H1 (cell line): ENCODE data around the gene AOAH. TPM values are rescaled to one million over a fixed set of nuclear protein-coding genes. Genes with fewer than 3 reads are reported as not detected.
A peak's percentile ranks its signal among the peaks of the same experiment; 100 is the strongest.

ENCODE experiments used
- CTCF ChIA-PET: fragments of 300-600 bp; sonication (Branson Sonifier 250); formaldehyde crosslinking; loops from one replicate; lab custom pipeline; 2021; ENCODE audit not compliant: partially characterized antibody; lab: Charles Lee
- POLR2A ChIA-PET: fragments of 300-600 bp; sonication (Branson Sonifier 250); formaldehyde crosslinking; loops from one replicate; lab custom pipeline; 2021; ENCODE audit warnings: inconsistent platforms; ENCODE audit not compliant: partially characterized antibody; lab: Charles Lee
- DNase-seq, 2 experiments: peaks; one replicate each; pipeline versions ENCODE4 v3.0.0 to v3.0.0-alpha.2; 2010 to 2022; ENCODE audit warnings: low spot score in 2 of 2, low read depth in 1 of 2, mixed read lengths in 1 of 2
- FAIRE-seq: peaks from 2 replicates; lab custom pipeline; 2011; peaks lifted over from hg19 to GRCh38; lab: Jason Lieb, UNC
- H2AFZ ChIP-seq: 2 replicates; pipeline ENCODE4 v1.8.1; 2012; ENCODE audit warnings: low read length, inconsistent platforms
- H2AK5ac ChIP-seq: 2 replicates; pipeline ENCODE4 v1.6.1; 2013; ENCODE audit warnings: low read depth, low read length
- H2BK120ac ChIP-seq: replicated peaks from 2 replicates; pipeline ENCODE3; 2013; ENCODE audit warnings: low read depth, low read length, inconsistent platforms
- H2BK12ac ChIP-seq: 2 replicates; pipeline ENCODE4 v1.6.1; 2013; ENCODE audit warnings: low read depth, low read length
- H2BK15ac ChIP-seq: 2 replicates; pipeline ENCODE4 v1.6.1; 2013; ENCODE audit warnings: low read length
- H2BK20ac ChIP-seq: 2 replicates; pipeline ENCODE4 v1.6.1; 2013; ENCODE audit warnings: low read length
- H2BK5ac ChIP-seq: 2 replicates; pipeline ENCODE4 v1.6.1; 2013; ENCODE audit warnings: low read depth, low read length
- H3K14ac ChIP-seq: 2 replicates; pipeline ENCODE4 v1.6.1; 2013; ENCODE audit warnings: inconsistent platforms; ENCODE audit not compliant: insufficient read length
- H3K18ac ChIP-seq: 2 replicates; pipeline ENCODE4 v1.6.1; 2013; ENCODE audit warnings: low read length; ENCODE audit errors: extremely low read depth
- H3K23ac ChIP-seq: 2 replicates; pipeline ENCODE4 v1.6.1; 2013; ENCODE audit warnings: inconsistent platforms; ENCODE audit not compliant: insufficient read length
- H3K23me2 ChIP-seq: 2 replicates; pipeline ENCODE4 v1.6.1; 2013; ENCODE audit warnings: low read depth, low read length
- H3K27ac ChIP-seq: 2 replicates; pipeline ENCODE4 v1.6.1; 2011; ENCODE audit warnings: low read depth, low read length, inconsistent platforms
- H3K27me3 ChIP-seq, 4 experiments: replicated peaks in 1 of 4; 1 replicate in 1 of 4; 2 replicates in 3 of 4; pipeline versions ENCODE4 v1.6.1 to v1.8.1; 2011 to 2013; ENCODE audit warnings: low read length in 3 of 4, mild to moderate bottlenecking in 3 of 4, inconsistent platforms in 2 of 4, mixed read lengths in 2 of 4, moderate library complexity in 1 of 4; ENCODE audit not compliant: control insufficient read depth in 3 of 4, insufficient read depth in 3 of 4; ENCODE audit errors: extremely low read depth in 1 of 4
- H3K36me3 ChIP-seq, 4 experiments: 2 replicates each; pipeline versions ENCODE4 v1.6.1 to v1.8.1; 2011 to 2013; ENCODE audit warnings: mild to moderate bottlenecking in 4 of 4, low read length in 3 of 4, moderate library complexity in 2 of 4, control low read depth in 1 of 4, inconsistent platforms in 1 of 4; ENCODE audit not compliant: insufficient read depth in 4 of 4, control insufficient read depth in 2 of 4
- H3K4ac ChIP-seq: replicated peaks from 2 replicates; pipeline ENCODE3; 2013; ENCODE audit warnings: low read length, low read depth, mixed read lengths, inconsistent platforms; ENCODE audit not compliant: insufficient read length
- H3K4me1 ChIP-seq, 4 experiments: replicated peaks in 1 of 4; 1 replicate in 1 of 4; 2 replicates in 3 of 4; pipeline versions ENCODE4 v1.6.1 to v1.8.1; 2011 to 2013; ENCODE audit warnings: low read length in 3 of 4, inconsistent platforms in 2 of 4, mixed read lengths in 1 of 4; ENCODE audit not compliant: insufficient read depth in 4 of 4, control insufficient read depth in 3 of 4
- H3K4me2 ChIP-seq, 2 experiments: 2 replicates each; pipeline versions ENCODE4 v1.6.1 to v1.8.1; 2011 to 2013; ENCODE audit warnings: low read depth in 2 of 2, low read length in 2 of 2, control low read depth in 1 of 2, inconsistent platforms in 1 of 2, mild to moderate bottlenecking in 1 of 2; ENCODE audit not compliant: insufficient read depth in 1 of 2
- H3K4me3 ChIP-seq, 4 experiments: fragments of 200-600, 300-600 bp in 1 of 4; sonication (generic), shearing (Covaris generic), sonication (Bioruptor Twin) in 1 of 4; 2 replicates each; pipeline versions ENCODE4 v1.5.1 to v1.8.1; 2011 to 2016; ENCODE audit warnings: low read length in 4 of 4, low read depth in 3 of 4, control low read depth in 2 of 4, inconsistent platforms in 2 of 4, mild to moderate bottlenecking in 2 of 4, mixed read lengths in 1 of 4, moderate library complexity in 1 of 4; ENCODE audit not compliant: insufficient read depth in 2 of 4; ENCODE audit errors: extremely low read depth in 1 of 4
- H3K56ac ChIP-seq: replicated peaks from 2 replicates; pipeline ENCODE3; 2013; ENCODE audit warnings: low read depth, mild to moderate bottlenecking, mixed read lengths, low read length, inconsistent platforms; ENCODE audit not compliant: insufficient read length
- H3K79me1 ChIP-seq: 2 replicates; pipeline ENCODE4 v1.6.1; 2013; ENCODE audit warnings: low read depth, low read length, control low read depth
- H3K79me2 ChIP-seq, 2 experiments: 2 replicates each; pipeline versions ENCODE4 v1.6.1 to v1.8.1; 2012 to 2013; ENCODE audit warnings: low read length in 2 of 2, mild to moderate bottlenecking in 2 of 2, inconsistent platforms in 1 of 2; ENCODE audit not compliant: insufficient read depth in 2 of 2, control insufficient read depth in 1 of 2
- H3K9ac ChIP-seq, 4 experiments: replicated peaks in 1 of 4; 1 replicate in 1 of 4; 2 replicates in 3 of 4; pipeline versions ENCODE4 v1.6.1 to v1.8.1; 2011 to 2013; ENCODE audit warnings: low read depth in 3 of 4, low read length in 3 of 4, control low read depth in 2 of 4, mild to moderate bottlenecking in 2 of 4, moderate library complexity in 2 of 4, inconsistent platforms in 1 of 4; ENCODE audit errors: extremely low read depth in 1 of 4
- H3K9me3 ChIP-seq, 2 experiments: 2 replicates each; pipeline versions ENCODE4 v1.6.1 to v1.8.1; 2012 to 2013; ENCODE audit warnings: mild to moderate bottlenecking in 2 of 2, moderate library complexity in 2 of 2, control low read depth in 1 of 2, inconsistent platforms in 1 of 2, low read depth in 1 of 2, low read length in 1 of 2, mixed read lengths in 1 of 2; ENCODE audit not compliant: insufficient read depth in 2 of 2
- H4K20me1 ChIP-seq, 2 experiments: replicated peaks in 1 of 2; 2 replicates each; pipeline versions ENCODE3 to v1.8.1; 2011 to 2013; ENCODE audit warnings: inconsistent platforms in 2 of 2, low read length in 2 of 2, mild to moderate bottlenecking in 1 of 2; ENCODE audit not compliant: insufficient read depth in 2 of 2, control insufficient read depth in 1 of 2
- H4K5ac ChIP-seq: 2 replicates; pipeline ENCODE4 v1.6.1; 2013; ENCODE audit warnings: low read length, low read depth, mixed read lengths, inconsistent platforms; ENCODE audit not compliant: insufficient read length
- H4K8ac ChIP-seq: 2 replicates; pipeline ENCODE4 v1.8.0; 2013; ENCODE audit warnings: mild to moderate bottlenecking, moderate library complexity, low read length, inconsistent platforms; ENCODE audit not compliant: insufficient read depth; ENCODE audit errors: extremely low read depth
- H4K91ac ChIP-seq: replicated peaks from 2 replicates; pipeline ENCODE3; 2013; ENCODE audit warnings: low read length, mixed read lengths, inconsistent platforms; ENCODE audit not compliant: insufficient read length
- POU5F1 ChIP-seq: IDR thresholded peaks from 2 replicates; pipeline ENCODE4 v1.6.1; 2011; ENCODE audit warnings: low read depth, mild to moderate bottlenecking, low read length, moderate library complexity
- RBBP5 ChIP-seq: IDR thresholded peaks from 2 replicates; pipeline ENCODE4 v1.7.1; 2012; ENCODE audit warnings: low read depth, mild to moderate bottlenecking, inconsistent platforms, low read length, moderate library complexity, borderline replicate concordance
- SIRT6 ChIP-seq: IDR thresholded peaks from one replicate; pipeline ENCODE4 v1.7.1; 2012; ENCODE audit warnings: low read length, inconsistent platforms
- YY1 ChIP-seq: IDR thresholded peaks from 2 replicates; pipeline ENCODE4 v1.6.1; 2011; ENCODE audit warnings: low read depth, mild to moderate bottlenecking, low read length
- WGBS, 2 experiments: shearing (Covaris generic) in 1 of 2; methylation state at CpG; one replicate each; pipeline versions ENCODE4 v1.1.6 to v1.1.7; 2013 to 2015; ENCODE audit warnings: low lambda C conversion rate in 2 of 2, mixed read lengths in 2 of 2, inconsistent platforms in 1 of 2, low coverage in 1 of 2, missing lambda C conversion rate in 1 of 2; ENCODE audit not compliant: insufficient replicate concordance in 2 of 2, insufficient coverage in 1 of 2, insufficient read length in 1 of 2; ENCODE audit errors: extremely low coverage in 1 of 2, missing lambda C conversion rate in 1 of 2; 5-methylcytosine and 5-hydroxymethylcytosine counted together
- polyA plus RNA-seq, 7 experiments: library from polyadenylated mRNA; depleted of rRNA in 3 of 7; stranded (reverse) in 5 of 7; unstranded in 2 of 7; fragments of >200 nt in 5 of 7; fragments of 200-250 nt in 2 of 7; gene quantifications; 1 replicate in 5 of 7; 2 replicates in 1 of 7; 4 replicates in 1 of 7; pipeline versions ENCODE4 v1.2.1 to v1.2.3, GENCODE V29; 2011 to 2013; ENCODE audit warnings: missing spikeins in 2 of 7, mixed read lengths in 2 of 7
- total RNA-seq: library from RNA; stranded (reverse); fragmentation: NEBNext Ultra II Directional; extraction: Animal tissue kit (Norgen Biotek cat#: 25700); gene quantifications from 2 replicates; pipeline ENCODE4 v1.2.1, GENCODE V29; 2021

Gene AOAH
- total and polyA plus RNA-seq, 2 of the 8 experiments (the other 6 are each of a cell fraction or from before 2014, with no cell fraction given): 0.08 TPM; not detected in 1

DNA sequence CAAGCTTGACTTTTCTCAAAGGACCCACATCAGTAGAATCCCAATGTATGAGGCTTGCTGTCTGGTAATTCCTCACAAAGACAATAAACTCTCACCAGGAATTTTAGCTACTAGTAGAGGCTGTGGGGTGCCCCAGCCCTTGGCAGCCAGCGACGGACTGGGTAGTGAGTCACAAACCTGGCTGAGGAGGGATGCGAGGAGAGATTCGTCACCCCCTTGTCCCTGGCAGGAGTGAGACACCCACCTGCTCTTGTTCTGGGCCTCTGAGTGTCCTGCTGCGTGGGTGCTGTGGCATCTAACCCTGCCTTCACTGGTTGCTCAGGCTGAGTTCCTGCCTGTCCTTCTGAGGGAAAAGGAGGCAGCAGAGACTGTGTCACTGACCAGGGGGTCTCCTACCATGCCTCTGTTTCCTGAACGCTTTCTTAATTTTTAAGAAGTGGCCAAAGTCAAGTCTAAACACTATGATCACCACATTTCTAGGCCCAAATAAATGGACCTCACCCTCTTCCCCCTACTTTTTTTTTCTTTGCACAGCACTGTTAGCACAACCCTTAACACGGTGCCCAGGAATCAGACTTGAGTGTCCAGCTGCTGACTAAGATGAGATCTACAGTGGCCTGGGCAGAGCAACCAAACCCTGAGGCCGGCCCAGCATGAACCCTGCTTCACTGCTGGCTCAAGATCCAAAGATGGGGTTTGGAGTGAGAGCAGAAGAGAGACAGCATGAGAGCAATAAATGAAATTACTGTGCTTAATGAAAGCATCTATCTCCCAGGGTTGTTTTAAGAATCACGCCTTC, 188.2 kb downstream of the AOAH start:
- Histone ChIP-seq H3K27ac (no peak overlapping the region), H3K79me2 (no peaks in the 10 kb centered on the region), H3K56ac (no peak overlapping the region), H3K4me2 (no peak overlapping the region), H3K14ac (no peak overlapping the region), H3K4me1 (no peaks in the 10 kb centered on the region; a peak in 1 of 7 replicates), H2BK120ac (no peak overlapping the region), H3K4me3 (no peak overlapping the region), H3K4ac (no peak overlapping the region), H3K36me3 (no peaks in the 10 kb centered on the region), H3K23me2 (peaks cover 4% of the 10 kb centered on the region; the same call in 1 of the 2 replicates), H3K79me1 (no peaks in the 10 kb centered on the region), H2AK5ac (no peak overlapping the region)
- POLR2A ChIA-PET: no interaction called here
- no peak for DNase-seq
- 92% methylated on average over 9 of the region's 9 CpGs; no CpG with 5 or more reads in 1 of the 2 experiments for WGBS, 2 experiments
- TF ChIP-seq SIRT6 (no peak), RBBP5 (no peak), POU5F1 (no peak), YY1 (no peak)
- TF ChIP-seq, all 59 proteins: peak for 0
- no peaks in the 10 kb centered on the region for H3K9me3 ChIP-seq
- CTCF ChIA-PET: interaction anchor here (0.9 to 1.1 kb wide), 3 partner anchors 17 to 666 kb away, joined by 3 to 4 read pairs (median 3); no protein-coding TSS in a partner anchor
- H2BK12ac ChIP-seq: peak overlapping the region; percentile 39; the same call in 1 of the 2 replicates
- no peak overlapping the region for H2BK5ac ChIP-seq
- H3K18ac ChIP-seq: no peak overlapping the region
- no peak overlapping the region for H2AFZ ChIP-seq
- H2BK20ac ChIP-seq: no peak overlapping the region
- no peaks in the 10 kb centered on the region for H3K27me3 ChIP-seq
- no peak for FAIRE-seq
- H3K9ac ChIP-seq: no peak overlapping the region
- H2BK15ac ChIP-seq: peak overlapping the region; percentile 32; the same call in 1 of the 2 replicates
- no peak overlapping the region for H4K5ac ChIP-seq
- H4K20me1 ChIP-seq: no peaks in the 10 kb centered on the region
- no peak overlapping the region for H4K91ac ChIP-seq
- no peak overlapping the region for H4K8ac ChIP-seq
- H3K23ac ChIP-seq: no peak overlapping the region
